Activated CD8-positive, alpha-beta memory T cell treated with anti-CD3 and anti-CD28 coated beads for 48 hours (primary cell): ENCODE data around the gene ADH1A.
"Not testable (repeated sequence)": the region's sequence is repeated elsewhere in the genome, so short reads cannot be mapped to it uniquely, and the experiment has no call there.

Experiments used
- DNase-seq, 3 experiments: peaks; one replicate each; pipeline ENCODE4 v3.0.0-alpha.2; 2020; ENCODE audit warnings: low read depth in 2 of 3, low spot score in 2 of 3

Gene ADH1A

DNA sequence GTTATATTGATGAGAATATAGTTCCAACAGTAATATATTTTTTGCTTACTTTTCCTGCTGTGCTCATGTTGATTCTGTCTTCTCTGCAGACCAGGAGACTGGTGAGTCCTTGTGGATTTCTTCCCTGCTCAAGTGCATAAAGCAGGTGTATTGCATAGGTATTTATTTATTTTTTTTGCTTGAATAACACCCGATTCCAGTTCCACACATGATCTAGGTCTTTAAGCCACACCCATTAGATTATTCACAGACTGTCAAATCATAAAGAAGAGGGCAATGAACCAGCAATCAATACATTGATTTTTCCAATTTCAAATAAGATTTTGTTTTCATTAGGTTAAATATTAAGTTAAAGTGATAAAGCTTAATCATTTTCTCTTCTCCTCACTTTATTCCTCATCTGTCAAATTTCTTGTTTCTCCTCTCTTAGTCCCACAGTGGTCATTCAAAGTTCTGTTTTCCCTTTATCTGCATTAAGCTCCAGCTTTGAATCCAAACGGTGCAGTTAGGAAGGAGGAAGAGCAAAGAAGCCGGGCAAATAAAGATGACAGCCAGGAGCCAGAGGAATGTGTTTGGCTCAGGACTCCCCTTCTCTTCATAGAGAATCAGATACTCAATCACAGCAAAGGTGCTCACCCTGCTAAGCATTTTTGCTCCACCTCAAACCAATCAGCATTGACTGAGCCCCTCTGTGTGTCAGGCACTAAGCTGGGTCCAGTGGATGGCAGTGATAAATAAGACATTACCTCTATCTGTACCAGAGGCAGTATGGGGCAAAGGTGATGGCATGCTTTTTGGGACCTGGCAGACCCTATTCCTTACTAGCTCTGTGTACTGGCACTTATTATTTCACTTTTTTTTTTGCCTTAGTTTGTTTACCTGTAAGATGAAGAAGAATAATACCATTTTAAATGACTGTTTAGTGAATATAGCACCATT, at the start of gene ADH1A:
Gene ADH1A (minus strand): TSS at position 138 of the 939 bp plus-strand sequence. CDS start 71 bp downstream, at position 67.
- DNase-seq: no peak

DNA sequence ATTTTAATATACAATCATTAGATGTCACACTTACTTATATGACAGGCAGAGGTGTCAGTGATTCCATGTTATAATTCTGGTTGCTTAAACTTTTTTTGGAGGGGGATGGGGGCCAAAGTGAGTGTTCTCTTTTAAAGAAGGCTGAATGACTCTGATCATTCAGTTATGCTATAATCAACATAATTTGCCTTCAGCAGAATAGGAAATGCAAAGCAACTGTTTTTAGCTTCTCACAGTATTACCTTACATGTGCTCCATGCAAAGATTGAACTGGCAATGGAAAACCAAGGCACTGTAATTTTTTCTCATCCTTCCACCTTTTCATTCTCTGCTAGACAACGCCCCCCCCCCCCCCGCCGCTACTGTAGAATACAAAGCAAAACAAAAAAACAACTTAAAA, 48.4 kb upstream of the ADH1A start:
- DNase-seq: no peak

DNA sequence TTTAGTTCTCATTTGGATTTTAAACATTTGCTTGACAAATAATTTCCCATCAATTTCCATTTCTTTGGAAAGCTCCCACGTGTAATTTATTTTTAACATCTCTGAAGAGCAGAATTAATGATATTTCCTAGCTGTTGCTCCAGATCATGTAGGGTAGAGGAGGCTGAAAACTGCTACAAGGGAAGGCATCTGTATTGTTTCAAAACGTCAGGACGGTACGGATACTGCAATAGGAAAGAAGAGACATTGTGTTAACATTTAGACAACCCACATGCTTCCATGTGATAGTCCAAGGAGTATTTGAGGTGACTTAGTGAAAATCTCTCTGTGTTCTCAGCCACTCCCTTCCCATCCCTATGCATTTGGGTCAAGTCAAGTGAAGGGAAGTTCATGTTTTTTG, 45.8 kb upstream of the ADH1A start:
- DNase-seq: no peak

DNA sequence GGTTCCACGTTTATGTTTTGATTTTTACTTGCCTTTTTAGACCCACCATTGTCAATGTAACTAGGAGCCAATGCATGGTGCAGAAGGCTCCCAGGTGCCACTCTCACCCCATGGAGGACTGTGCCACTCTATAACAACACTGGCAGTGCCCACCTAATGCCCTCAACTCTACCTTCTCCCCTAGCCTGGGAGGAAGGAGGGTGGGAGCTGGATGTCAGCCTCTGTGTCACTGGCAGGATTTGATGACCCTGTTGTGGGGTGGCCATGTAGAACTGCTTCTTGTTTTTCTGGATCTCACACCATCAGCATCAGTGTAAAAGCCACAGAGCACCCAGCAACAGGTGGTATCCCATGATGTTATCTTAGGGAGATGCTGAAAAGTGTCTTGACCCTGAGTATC, 44.1 kb upstream of the ADH1A start:
- DNase-seq: no peak

DNA sequence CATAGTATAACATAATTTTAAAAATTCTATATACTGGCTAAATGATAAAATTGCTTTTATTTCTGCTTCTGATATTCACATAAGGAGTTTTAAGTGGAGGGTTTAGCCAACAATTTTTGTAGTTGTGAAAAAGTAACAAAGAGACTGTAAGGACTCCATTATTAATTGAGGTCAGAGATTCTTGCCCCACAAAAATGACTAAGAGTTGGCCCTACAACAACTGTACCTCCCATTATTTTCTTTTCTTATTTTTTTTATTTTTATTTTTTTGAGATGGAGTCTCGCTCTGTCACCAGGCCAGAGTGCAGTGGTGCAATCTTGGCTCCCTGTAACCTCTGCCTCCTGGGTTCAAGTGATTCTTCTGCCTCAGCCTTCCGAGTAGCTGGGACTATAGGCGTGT, 39.9 kb upstream of the ADH1A start:
- no peak for DNase-seq

DNA sequence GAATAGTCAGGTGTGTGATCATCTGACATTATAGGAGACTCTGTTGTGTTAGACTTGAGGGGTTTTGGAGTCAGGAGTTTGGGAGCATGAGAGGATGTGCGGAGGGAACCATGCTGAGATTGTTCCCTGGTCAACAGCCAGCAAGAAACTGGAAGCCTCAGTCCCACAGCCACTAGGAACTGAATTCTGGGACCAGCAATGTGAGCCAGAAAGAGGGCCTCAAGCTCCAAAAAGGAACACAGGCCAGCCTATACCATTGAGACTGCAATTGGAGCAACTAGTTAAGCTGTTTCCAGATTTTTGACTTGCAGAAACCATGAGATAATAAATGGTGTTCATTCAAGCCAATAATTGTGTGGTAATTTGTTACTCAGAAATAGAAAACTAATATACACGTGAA, 39.1 kb upstream of the ADH1A start:
- no peak for DNase-seq

DNA sequence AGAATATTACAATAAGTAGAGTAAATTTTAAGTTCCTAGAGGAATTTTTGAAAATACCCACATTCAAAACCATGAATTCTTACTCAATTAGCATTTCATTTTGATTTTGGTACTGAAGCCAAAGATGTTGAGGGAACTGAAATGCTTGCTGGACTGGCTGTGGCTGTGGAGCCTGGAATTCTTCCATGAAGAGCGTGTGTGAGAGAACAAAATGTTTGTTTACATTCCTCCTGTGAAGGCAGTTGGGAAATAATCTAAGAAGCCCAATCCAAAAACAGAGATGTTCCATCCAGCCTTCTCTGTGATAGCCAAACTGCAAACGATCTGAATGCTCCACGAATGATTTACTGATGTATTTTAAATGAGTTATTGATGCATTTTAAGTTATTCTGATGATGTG, 34.2 kb upstream of the ADH1A start:
- DNase-seq: no peak

DNA sequence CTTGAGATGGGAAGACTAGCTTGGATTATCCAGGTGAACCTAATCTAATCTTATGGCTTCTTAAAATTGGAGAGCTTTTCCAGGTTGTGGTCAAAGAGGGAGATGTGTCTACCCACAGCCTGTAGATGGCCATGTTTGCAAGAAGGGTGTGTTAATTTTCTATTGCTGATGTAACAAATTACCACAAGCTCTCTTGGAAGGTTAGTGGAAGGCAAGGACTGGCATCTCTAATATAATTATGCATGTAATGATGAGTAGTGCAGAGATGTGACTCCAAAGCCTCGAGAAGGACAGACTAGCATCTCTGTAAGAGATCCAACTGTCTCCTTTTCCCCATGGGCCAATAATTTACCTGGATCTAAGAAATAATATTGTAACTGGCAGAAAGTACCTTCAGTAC, 33.6 kb upstream of the ADH1A start:
- no peak for DNase-seq

DNA sequence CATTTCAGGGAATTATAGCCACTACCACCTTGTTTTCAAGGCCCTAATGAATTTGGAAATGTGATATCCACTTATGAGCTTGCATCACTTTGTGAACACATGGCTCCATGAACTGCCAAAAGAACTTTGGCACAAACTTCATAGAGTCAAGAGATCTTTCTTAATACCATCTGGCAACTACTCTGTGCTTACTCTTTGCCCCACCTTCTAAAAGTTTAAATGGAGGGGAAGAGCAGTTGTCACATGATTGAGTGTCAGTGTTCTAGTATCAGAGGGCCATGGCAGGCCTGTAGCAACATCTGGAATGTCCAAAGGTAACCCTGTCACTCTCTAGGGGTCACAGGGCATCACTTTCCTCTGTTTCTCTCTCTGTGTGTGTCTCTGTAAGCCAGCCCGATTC, 33.0 kb upstream of the ADH1A start:
- DNase-seq: no peak

DNA sequence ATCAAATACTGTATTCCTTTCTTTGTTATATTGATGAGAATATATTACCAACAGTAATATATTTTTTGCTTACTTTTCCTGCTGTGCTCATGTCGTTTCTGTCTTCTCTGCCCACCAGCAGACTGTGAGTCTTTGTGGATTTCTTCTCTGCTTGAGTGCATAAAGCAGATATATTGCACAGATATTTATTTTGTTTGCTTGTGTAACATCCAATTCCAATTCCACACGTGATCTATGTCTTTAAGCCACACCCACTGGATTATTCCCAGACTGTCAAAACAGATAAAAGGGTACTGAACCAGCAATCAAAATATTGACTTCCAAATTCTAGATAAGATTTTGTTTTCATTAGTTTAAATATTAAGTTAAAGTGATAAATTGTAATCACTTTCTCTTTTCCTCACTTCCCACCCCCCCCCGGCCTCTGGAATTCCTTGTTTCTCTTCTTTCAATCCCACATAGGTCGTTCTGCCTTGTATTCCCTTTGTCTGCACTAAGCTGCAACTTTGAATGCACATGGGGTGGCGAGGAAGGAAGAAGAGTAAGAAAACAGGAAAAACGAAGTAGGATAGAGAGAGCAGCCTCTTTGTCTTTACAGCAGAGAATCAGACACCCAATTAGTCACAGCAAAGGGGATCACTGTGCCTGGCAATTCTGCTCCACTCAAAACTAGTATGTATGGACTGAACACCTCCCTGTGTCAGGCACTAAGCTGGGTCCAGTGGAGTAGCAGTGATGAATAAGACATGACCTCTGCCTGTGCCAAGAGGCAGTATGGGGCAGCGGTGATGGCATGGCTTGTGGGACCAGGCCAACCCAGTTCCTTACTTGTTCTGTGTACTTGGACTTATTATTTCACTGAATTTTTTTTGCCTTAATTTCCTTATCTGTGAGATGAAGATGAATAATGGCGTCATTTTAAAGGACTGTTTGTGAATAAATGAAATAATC, 30.7 kb upstream of the ADH1A start, which contains the start of gene ADH1B:
Gene ADH1B (minus strand): TSS at position 161 of the 951 bp plus-strand sequence. CDS start 70 bp downstream, at position 91.
- DNase-seq: no peak

DNA sequence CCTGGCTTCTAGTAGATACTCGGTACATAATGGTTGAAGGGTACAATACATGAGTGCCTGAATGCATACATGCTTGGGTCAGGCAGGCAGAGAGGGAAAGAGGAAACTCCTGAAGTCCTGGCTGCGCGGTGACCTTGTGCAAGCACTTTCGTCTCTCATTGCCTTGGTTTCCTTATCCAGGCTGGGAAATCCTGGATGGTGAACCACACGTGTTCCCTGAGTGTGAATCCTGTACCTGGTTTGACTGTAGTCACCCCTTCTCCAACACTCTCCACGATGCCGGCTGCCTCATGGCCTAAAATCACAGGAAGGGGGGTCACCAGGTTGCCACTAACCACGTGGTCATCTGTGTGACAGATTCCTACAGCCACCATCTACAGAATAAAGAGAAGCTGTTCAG, 27.0 kb upstream of the ADH1A start:
- DNase-seq: not testable (repeated sequence)

DNA sequence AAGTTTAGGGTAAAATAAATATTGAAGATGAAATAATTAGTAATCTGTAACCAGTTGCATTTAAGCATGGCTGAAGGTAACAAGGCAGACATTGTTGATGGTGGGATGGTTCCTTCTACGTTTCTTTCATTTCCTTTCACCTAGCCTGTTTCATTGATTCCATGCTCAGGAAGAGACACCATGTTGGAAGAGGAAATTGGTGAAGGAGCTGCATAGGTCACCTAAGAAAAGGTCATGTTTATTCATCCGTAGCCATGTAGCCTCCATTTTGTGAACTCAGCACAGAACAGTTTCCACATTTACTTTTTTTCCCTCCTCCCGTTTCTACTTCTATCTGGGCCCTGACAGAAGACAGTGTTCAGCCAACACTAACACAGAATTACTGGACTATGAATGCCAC, 26.6 kb upstream of the ADH1A start:
- DNase-seq: no peak

DNA sequence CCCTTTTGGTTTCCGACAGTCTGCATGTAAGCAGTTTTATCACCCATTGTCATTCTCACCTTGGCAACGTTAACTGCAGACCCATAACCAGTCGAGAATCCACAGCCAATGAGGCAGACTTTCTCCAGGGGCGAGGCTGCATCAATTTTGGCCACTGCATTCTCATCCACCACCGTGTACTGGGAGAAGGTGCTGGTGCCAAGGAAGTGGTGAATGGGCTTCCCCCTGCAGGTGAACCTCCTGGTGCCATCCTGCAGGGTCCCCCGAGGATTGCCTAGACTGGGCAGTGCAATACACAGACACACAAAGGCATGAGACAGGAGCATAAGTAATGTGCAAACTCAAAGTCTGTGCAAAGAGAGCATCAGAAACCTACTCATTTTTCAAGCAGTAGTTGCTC, 25.1 kb upstream of the ADH1A start:
- no peak for DNase-seq

DNA sequence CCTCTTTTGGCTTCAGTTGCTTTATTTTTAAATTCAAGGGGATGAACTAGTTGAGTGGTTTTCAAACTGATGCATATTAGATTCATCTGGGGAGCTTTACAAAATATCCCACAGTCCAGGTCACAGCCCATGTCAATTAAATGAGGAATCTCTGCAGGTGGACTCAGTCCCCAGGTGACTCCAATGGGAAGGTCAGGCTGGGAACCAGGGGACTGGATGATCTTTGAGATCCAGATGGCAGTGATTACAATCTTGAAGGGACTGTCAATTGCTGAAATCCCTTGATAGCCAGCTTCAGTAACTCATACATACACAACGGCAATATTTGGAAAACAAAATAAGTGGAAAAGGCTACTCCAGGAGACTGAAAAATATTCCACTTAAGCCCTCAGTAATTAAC, 23.4 kb upstream of the ADH1A start:
- DNase-seq: no peak

DNA sequence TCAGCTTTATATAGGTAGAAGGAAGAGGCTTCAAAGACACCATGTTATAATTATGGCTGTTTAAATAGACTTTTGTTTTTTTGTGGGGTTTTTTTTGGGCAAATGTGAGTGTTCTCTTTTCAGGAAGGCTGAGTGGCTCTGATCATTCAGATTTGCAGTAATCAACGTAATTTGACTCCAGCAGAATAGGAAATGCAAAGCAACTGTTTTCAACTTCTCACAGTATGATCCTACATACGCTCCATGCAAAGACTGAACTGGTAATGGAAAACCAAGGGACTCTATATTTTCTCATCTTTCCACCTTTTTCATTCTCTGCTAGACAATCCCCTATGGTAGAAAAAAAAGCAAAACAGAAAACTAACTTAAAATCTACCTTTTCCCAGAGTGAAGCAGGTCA, 19.6 kb upstream of the ADH1A start:
- DNase-seq: no peak

DNA sequence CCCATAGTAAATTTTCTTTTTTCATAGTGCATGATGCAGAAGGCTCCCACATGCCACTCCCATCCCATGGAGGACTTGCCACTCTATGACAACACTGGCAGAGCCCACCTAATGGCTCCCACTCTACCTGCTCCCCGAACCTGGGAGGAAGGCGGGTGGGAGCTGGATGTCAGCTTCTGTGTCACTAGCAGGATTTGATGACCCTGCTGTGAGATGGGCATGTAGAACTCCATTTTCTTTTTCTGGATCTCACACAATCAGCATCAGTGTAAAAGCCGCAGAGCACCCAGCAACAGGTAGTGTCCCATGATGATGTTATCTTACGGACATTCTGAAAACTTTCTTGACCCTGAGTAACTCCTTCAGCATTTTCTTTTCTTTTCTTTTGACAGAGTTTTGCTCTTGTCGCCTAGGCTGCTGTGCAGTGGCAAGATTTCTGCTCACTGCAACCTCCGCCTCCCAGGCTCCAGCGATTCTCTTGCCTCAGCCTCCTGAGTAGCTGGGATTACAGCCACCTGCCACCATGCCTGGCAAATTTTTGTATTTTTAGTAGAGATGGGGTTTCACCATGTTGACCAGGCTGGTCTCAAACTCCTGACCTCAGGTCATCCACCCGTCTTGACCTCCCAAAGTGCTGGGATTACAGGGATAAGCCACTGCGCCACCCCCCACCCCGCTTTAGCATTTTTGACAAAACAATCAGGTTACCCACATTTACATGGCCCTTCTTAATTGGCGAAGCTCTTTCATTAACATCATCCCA, 15.0 kb upstream of the ADH1A start:
- no peak for DNase-seq

DNA sequence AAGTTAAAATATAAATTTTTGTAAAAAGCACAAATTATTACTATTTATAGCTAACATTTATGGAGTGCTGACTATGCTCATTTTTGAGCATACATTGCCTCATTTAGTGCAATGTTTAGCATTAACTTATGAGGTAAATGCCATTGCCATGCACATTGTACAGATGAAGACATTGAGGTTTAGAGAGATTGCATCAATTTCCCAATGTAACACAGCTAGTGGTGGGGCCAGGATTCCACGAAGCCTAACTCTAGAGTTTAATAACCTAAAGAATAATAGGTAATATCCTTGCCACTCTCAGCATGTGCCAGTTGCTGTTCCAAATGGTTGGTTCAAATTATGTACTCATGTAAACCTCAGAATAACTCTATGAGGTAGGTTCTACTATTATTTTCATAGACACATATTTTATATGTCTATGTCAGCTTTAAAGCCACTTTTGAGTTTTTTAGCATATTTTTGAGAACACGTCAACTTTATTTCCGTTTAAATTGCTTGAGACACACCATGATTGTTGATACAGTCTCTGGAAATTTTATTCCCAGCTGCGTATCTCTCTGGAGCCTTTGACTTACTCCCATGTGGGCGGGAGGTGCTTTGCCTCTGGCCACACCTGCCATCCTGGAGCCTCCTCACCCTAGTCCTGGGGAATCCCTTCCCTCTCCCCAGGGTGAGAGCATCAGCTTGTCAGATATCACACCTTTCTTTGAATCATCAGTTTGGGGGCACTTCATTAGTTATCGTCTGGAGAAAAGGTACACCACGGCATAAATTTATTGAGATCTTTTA, 10.8 kb upstream of the ADH1A start:
- DNase-seq: no peak

DNA sequence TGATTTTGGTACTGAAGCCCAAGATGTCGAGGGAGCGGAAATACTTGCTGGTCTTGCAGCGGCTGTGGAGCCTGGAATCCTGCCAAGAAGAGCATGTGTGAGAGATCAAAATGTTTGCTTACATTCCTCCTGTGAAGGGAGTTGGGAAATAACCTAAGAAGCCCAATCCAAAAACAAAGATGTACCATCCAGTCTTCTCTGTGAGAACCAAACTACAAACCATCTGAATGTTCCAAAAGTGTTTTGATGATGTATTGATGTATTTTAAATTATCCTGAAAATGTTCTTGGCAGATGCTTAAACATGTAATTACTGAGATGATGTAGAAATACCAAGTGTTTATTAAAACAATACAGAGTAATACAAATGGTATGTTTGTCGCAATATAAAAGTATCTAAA, 10.1 kb upstream of the ADH1A start:
- DNase-seq: no peak

DNA sequence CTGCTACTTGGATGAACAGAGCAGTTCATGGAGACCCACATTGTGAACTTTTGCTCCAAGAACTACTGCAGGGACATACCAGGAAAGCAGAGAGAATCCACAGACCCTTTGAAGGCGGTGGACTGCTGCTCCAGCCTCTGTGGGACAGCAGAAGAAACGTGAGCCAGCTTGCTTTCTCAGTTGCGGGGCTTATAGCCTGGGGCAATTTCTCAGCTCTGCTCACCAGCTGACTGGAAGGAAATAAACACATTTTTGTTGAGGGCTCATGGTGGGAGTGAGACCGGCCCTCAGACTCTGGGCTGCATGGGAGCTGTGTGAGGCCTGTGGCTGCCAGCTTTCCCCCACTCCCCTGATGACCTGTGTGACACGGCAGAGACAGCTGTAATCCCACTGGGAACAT, 2.6 kb upstream of the ADH1A start:
- DNase-seq: no peak

DNA sequence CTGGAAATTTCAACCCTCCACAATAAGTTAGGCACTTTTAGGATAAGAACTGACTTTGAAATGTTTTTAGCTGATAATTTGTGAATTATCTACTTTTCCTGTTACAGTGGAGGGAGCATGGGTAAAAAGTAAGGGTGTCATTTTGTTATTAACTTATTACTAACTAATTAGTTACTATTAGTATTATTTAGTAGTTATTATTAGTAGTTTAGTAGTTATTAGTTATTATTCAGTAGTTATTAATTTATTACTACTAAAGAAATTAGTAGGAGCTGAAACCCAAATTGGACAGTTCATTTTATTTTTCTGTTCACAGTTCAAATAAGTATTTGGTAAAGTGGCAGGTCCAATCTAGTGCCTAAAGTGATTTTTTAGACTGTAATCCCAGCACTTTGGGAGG, 5.4 kb downstream of the ADH1A start:
- no peak for DNase-seq
